Fibroblast of lung (primary cell): ENCODE measurements around the gene COPE.

Experiments used
- CTCF ChIP-seq, 2 donors: IDR thresholded peaks in 1 of 2; conservative IDR thresholded peaks in 1 of 2; 1 replicate in 1 of 2; 2 replicates in 1 of 2; pipeline ENCODE4 v1.5.1; 2011 to 2012; ENCODE audit warnings: low read length in 2 of 2, control low read depth in 1 of 2, inconsistent platforms in 1 of 2, low read depth in 1 of 2, mild to moderate bottlenecking in 1 of 2
- EZH2 ChIP-seq: IDR thresholded peaks from 2 replicates; pipeline ENCODE4 v1.5.1; 2012; ENCODE audit warnings: low read length, control low read depth, mild to moderate bottlenecking; ENCODE audit errors: missing control alignments

DNA sequence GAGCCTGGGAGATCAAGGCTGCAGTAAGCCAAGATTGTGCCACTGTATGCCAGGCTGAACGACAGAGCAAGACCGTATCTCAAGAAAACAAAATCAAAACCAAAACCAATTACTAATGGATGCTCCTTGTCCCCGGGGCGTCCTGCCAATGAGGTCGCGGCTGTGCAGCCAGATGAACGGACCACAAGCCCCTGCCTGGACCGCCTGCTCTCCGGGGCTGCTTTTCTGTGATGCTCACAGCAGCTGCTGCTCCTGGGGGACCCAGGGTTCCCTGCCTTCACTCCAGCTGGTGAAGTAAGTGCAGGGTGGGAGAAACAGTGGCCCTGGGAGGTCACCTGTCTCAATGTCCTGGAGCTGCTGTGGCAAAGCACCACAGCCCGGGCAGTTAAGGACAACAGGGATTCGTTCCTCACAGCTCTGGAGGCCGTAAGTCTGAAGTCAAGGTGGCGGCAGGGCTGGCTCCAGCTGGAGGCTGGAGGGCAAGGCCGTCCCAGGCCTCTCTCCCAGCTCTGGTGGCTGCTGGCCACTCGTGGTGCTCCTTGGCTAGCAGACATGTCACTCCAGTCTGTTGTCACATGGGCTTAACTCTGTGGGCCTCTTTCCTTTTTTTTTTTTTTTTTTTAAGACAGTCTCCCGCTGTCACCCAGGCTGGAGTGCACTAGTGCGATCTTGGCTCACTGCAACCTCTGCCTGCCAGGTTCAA lies 10.1 kb downstream of the COPE start:
- TF ChIP-seq EZH2 (no peak), CTCF (conservative IDR thresholded peaks at IDR 0.05 in 1 of 2, IDR thresholded peaks at IDR 0.05 in 1 of 2; ENCODE audit: low read depth in 1 of 2, low read length in 2 of 2) (no peak)
